ENCODE results near the gene PPP1R18. TPM values are rescaled to one million over a fixed set of nuclear protein-coding genes. Genes with fewer than 3 reads are reported as not detected.

PPP1R18 gene
- total and polyA plus RNA-seq, 9 of the 15 experiments (the other 6 are each of a cell fraction or from before 2014, with no cell fraction given), result 12.0 to 99.2 (median 42.6) TPM

DNA sequence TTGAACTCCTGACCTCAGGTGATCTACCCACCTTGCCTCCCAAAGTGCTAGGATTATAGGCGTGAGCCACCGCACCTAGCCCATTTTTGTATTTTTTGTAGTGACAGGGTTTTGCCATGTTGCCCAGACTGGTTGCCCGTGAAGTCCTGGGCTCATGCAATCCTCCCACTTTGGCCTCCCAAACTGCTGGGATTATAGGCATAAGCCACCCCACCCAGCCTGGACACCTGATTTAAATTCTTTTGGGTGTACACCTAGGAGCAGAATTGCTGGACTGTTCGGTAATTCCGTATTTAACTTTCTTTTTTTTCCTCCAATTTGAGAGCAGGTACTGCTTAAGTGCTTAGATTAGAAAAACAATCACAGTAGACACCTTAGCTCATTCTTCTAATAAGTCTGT is 10.0 kb upstream of the PPP1R18 start:
- no peak overlapping the region for H3K4me2 ChIP-seq (ENCODE audit: insufficient read depth, low read length)
- H3K27me3 ChIP-seq (ENCODE audit: control insufficient read depth in 2 of 2, insufficient read depth in 2 of 2, low read length in 2 of 2), result no peaks in the 10 kb centered on the region
- H2AFZ ChIP-seq (ENCODE audit: low read depth, low read length), result no peak overlapping the region
- ATAC-seq, result no peak
- intact Hi-C loops (cut with micrococcal nuclease), result no loop called here
- 79% methylated on average over 5 of the region's 5 CpGs for WGBS (ENCODE audit: insufficient coverage, low coverage, missing lambda C conversion rate)
- peaks cover 3 to 6% of the 10 kb centered on the region in 2 experiments; a peak in 4 of 5 replicates for H3K4me1 ChIP-seq (replicated peaks in 1 of 2; ENCODE audit: control insufficient read depth in 2 of 2, insufficient read depth in 2 of 2, low read length in 2 of 2)
- no peak overlapping the region for H3K9ac ChIP-seq (ENCODE audit: insufficient read depth in 1 of 2, low read depth in 2 of 2, low read length in 2 of 2)
- H3K9me3 ChIP-seq (replicated peaks; ENCODE audit: control insufficient read depth, insufficient read depth, low read depth, low read length), result no peaks in the 10 kb centered on the region
- H4K20me1 ChIP-seq (replicated peaks; ENCODE audit: control insufficient read depth, insufficient read depth, low read length), result no peaks in the 10 kb centered on the region
- TF ChIP-seq RBM25 (IDR thresholded peaks at IDR 0.05; ENCODE audit: low read depth, low read length, severe bottlenecking) (no peak), TAF7 (tag; IDR thresholded peaks at IDR 0.05) (no peak), ZFP36 (IDR thresholded peaks at IDR 0.05; ENCODE audit: low read depth, low read length, partially characterized antibody) (no peak), ZNF175 (CRISPR knock-in tag; IDR thresholded peaks at IDR 0.05; ENCODE audit: low read depth) (no peak)
- TF ChIP-seq, protein P1, sequence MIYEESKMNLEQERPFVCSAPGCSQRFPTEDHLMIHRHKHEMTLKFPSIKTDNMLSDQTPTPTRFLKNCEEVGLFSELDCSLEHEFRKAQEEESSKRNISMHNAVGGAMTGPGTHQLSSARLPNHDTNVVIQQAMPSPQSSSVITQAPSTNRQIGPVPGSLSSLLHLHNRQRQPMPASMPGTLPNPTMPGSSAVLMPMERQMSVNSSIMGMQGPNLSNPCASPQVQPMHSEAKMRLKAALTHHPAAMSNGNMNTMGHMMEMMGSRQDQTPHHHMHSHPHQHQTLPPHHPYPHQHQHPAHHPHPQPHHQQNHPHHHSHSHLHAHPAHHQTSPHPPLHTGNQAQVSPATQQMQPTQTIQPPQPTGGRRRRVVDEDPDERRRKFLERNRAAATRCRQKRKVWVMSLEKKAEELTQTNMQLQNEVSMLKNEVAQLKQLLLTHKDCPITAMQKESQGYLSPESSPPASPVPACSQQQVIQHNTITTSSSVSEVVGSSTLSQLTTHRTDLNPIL (CRISPR knock-in tag; IDR thresholded peaks at IDR 0.05), result no peak
- POLR2A ChIA-PET, result interaction anchor here (1.2 to 23.5 kb wide), 3 partner anchors 8 to 81 kb away, joined by 5 to 524 read pairs (median 6); partner anchors contain the start of genes MDC1 and TUBB
- CTCF ChIA-PET (ENCODE audit: low intra/inter-chr PET ratio), result no interaction called here
- in situ Hi-C loops (cut with MboI), result no loop called here
- H3K4me3 ChIP-seq, result no peak overlapping the region
- H3K27ac ChIP-seq (ENCODE audit: extremely low read depth, low read depth, low read length), result no peak overlapping the region
- no peaks in the 10 kb centered on the region for H3K9me1 ChIP-seq (ENCODE audit: control insufficient read depth, insufficient read depth, low read length)
- no peaks in the 10 kb centered on the region for H3K79me2 ChIP-seq (ENCODE audit: control insufficient read depth, insufficient read depth, low read length)
- H3K36me3 ChIP-seq (ENCODE audit: control insufficient read depth, insufficient read depth, low read length), result peaks cover 13% of the 10 kb centered on the region
- DNase-seq (ENCODE audit: extremely low read depth in 1 of 4, low spot score in 3 of 4), result no peak
- BruUV-seq (replicated peaks), result no TSS peak
- FAIRE-seq, result no peak
